NCI-H82 treated with DMSO at 0.1 percent for 48 hours (cell line): Measurements from ENCODE around the gene IRX4.
"Not testable (repeated sequence)": the region's sequence is repeated elsewhere in the genome, so short reads cannot be mapped to it uniquely, and the experiment has no call there.

Experiments
- DNase-seq: peaks from one replicate; lab custom pipeline; 2025; ENCODE audit not compliant: unreplicated experiment; lab: John Stamatoyannopoulos, UW

The IRX4 gene

GRCh38 chr5:1879292-1880263 lies 3.1 kb downstream of the IRX4 start:
- DNase-seq: no peak

GRCh38 chr5:1878050-1878849 lies 4.5 kb downstream of the IRX4 start:
- DNase-seq: no peak

- DNase-seq: no peak
Measured at GRCh38 chr5:1877103-1878049, 5.3 kb downstream of the IRX4 start.

GRCh38 chr5:1876660-1877064 lies 6.1 kb downstream of the IRX4 start:
- DNase-seq: no peak

GRCh38 chr5:1875843-1876659 lies 6.7 kb downstream of the IRX4 start:
- no peak for DNase-seq

GRCh38 chr5:1875281-1875842 lies 7.4 kb downstream of the IRX4 start:
- DNase-seq: no peak

- DNase-seq: no peak
Measured at GRCh38 chr5:1874771-1875220, 7.9 kb downstream of the IRX4 start.

GRCh38 chr5:1874348-1874747 lies 8.4 kb downstream of the IRX4 start:
- no peak for DNase-seq

- DNase-seq: no peak
Measured at GRCh38 chr5:1873243-1873959, 9.3 kb downstream of the IRX4 start.

GRCh38 chr5:1871441-1871840 lies 11.3 kb downstream of the IRX4 start:
- no peak for DNase-seq

- DNase-seq: not testable (repeated sequence)
Measured at GRCh38 chr5:1870435-1871272, 12.1 kb downstream of the IRX4 start.

- no peak for DNase-seq
Measured at GRCh38 chr5:1868886-1869475, 13.7 kb downstream of the IRX4 start.

GRCh38 chr5:1867815-1868143 lies 14.9 kb downstream of the IRX4 start:
- no peak for DNase-seq

- no peak for DNase-seq
Measured at GRCh38 chr5:1867114-1867814, 15.5 kb downstream of the IRX4 start.

GRCh38 chr5:1865948-1866347 lies 16.8 kb downstream of the IRX4 start:
- DNase-seq: no peak

- DNase-seq: no peak
Measured at GRCh38 chr5:1865486-1865885, 17.2 kb downstream of the IRX4 start.

- DNase-seq: no peak
Measured at GRCh38 chr5:1864896-1865440, 17.8 kb downstream of the IRX4 start.
